ENCODE measurements around the gene HOXD4. TPM values are rescaled to one million over a fixed set of nuclear protein-coding genes. Genes with fewer than 3 reads are reported as not detected.

Gene HOXD4
- polyA plus RNA-seq, 1 of the 3 experiments (the other 2 are of a cell fraction), result 1.0 TPM

GRCh38 chr2:176136374-176137251, 14.7 kb upstream of the HOXD4 start (continued):
- TF ChIP-seq USF1 (IDR thresholded peaks at IDR 0.05; ENCODE audit: borderline replicate concordance, low read depth), result peak; percentile 76; the same call in 1 of the 2 replicates
- TF ChIP-seq EP300 (IDR thresholded peaks at IDR 0.05; ENCODE audit: borderline replicate concordance in 1 of 2, low read depth in 1 of 2, low read length in 1 of 2), result no peak
- no peak for TF ChIP-seq TEAD4 (IDR thresholded peaks at IDR 0.05; ENCODE audit: borderline replicate concordance, insufficient read depth)
- no peak for TF ChIP-seq PBX3 (IDR thresholded peaks at IDR 0.05)

GRCh38 chr2:176137252-176137580, 14.1 kb upstream of the HOXD4 start:
- no peaks in the 10 kb centered on the region for H3K36me3 ChIP-seq (replicated peaks in 1 of 2; ENCODE audit: control insufficient read depth in 1 of 2, insufficient read depth in 2 of 2, low read length in 1 of 2)
- H3K79me2 ChIP-seq (ENCODE audit: insufficient read depth), result peaks cover 45% of the 10 kb centered on the region
- H4K20me1 ChIP-seq (ENCODE audit: insufficient read depth), result no peaks in the 10 kb centered on the region
- H3K9me3 ChIP-seq, result no peaks in the 10 kb centered on the region
- peak overlapping the region; percentile 63 to 92 for H3K27ac ChIP-seq (ENCODE audit: low read depth in 2 of 2, low read length in 1 of 2)
- H2AFZ ChIP-seq (ENCODE audit: low read depth), result peak overlapping the region; percentile 61; the same call in 1 of the 2 replicates
- peaks cover 33 to 59% of the 10 kb centered on the region in 2 experiments for H3K4me1 ChIP-seq (ENCODE audit: control insufficient read depth in 1 of 2, insufficient read depth in 2 of 2, low read depth in 1 of 2, low read length in 1 of 2)
- ChIA-PET CTCF (interaction anchor here (1.2 to 26.1 kb wide), 10 partner anchors 13 to 1011 kb away, joined by 3 to 1047 read pairs (median 52); partner anchors contain the start of genes HOXD3 and HOXD9), POLR2A (interaction anchor here (0.6 to 2.6 kb wide), 8 partner anchors 15 to 500 kb away, joined by 3 to 16 read pairs (median 8); partner anchors contain the start of genes HOXD3 and HOXD9)
- H3K4me3 ChIP-seq (ENCODE audit: low read depth in 2 of 2, low read length in 1 of 2), result peak overlapping the region; percentile 83 to 86
- peak overlapping the region; percentile 96 for H3K4me2 ChIP-seq
- TF ChIP-seq EP300 (IDR thresholded peaks at IDR 0.05; ENCODE audit: borderline replicate concordance in 1 of 2, low read depth in 1 of 2, low read length in 1 of 2) (no peak), CHD2 (IDR thresholded peaks at IDR 0.05; ENCODE audit: low read length, partially characterized antibody) (peak; percentile 26), FOSL2 (IDR thresholded peaks at IDR 0.05; ENCODE audit: borderline replicate concordance, low read depth) (no peak), USF1 (IDR thresholded peaks at IDR 0.05; ENCODE audit: borderline replicate concordance, low read depth) (no peak), RXRA (IDR thresholded peaks at IDR 0.05; ENCODE audit: borderline replicate concordance, low read depth) (no peak), MEF2A (IDR thresholded peaks at IDR 0.05; ENCODE audit: borderline replicate concordance, low read depth) (no peak)
- peaks cover 33% of the 10 kb centered on the region for H3F3A ChIP-seq (replicated peaks; ENCODE audit: insufficient read depth)
- peak overlapping the region; percentile 94 for H3K9ac ChIP-seq
- no peak for DNase-seq
- H3K27me3 ChIP-seq (ENCODE audit: insufficient read depth), result no peaks in the 10 kb centered on the region
- H3K9me2 ChIP-seq, result no peaks in the 10 kb centered on the region
- 14% methylated on average over 1 of the region's 2 CpGs for WGBS (ENCODE audit: low lambda C conversion rate)

- DNase-seq, result no peak
- Histone ChIP-seq H3K27ac (ENCODE audit: low read depth in 2 of 2, low read length in 1 of 2) (peak overlapping the region; percentile 63 to 92; a peak in 3 of 4 replicates), H3K27me3 (ENCODE audit: insufficient read depth) (no peaks in the 10 kb centered on the region), H3K9ac (peak overlapping the region; percentile 94; the same call in 1 of the 2 replicates), H3F3A (replicated peaks; ENCODE audit: insufficient read depth) (peaks cover 33% of the 10 kb centered on the region), H2AFZ (ENCODE audit: low read depth) (peak overlapping the region; percentile 94; the same call in 1 of the 2 replicates), H3K4me1 (ENCODE audit: control insufficient read depth in 1 of 2, insufficient read depth in 2 of 2, low read depth in 1 of 2, low read length in 1 of 2) (peaks cover 31 to 55% of the 10 kb centered on the region in 2 experiments), H3K4me2 (peak overlapping the region; percentile 96), H4K20me1 (ENCODE audit: insufficient read depth) (no peaks in the 10 kb centered on the region), H3K9me3 (no peaks in the 10 kb centered on the region), H3K79me2 (ENCODE audit: insufficient read depth) (peaks cover 45% of the 10 kb centered on the region), H3K36me3 (replicated peaks in 1 of 2; ENCODE audit: control insufficient read depth in 1 of 2, insufficient read depth in 2 of 2, low read length in 1 of 2) (no peaks in the 10 kb centered on the region), H3K9me2 (no peaks in the 10 kb centered on the region), H3K4me3 (ENCODE audit: low read depth in 2 of 2, low read length in 1 of 2) (peak overlapping the region; percentile 83 to 86)
- TF ChIP-seq SIN3A (IDR thresholded peaks at IDR 0.05; ENCODE audit: borderline replicate concordance, low read depth, low read length) (0 out of 2 replicates have a peak, but pooled peaks have one; percentile 43), NFIC (IDR thresholded peaks at IDR 0.05; ENCODE audit: borderline replicate concordance) (no peak), ELF1 (IDR thresholded peaks at IDR 0.05) (no peak), NRF1 (IDR thresholded peaks at IDR 0.05; ENCODE audit: low read depth, low read length) (peak; percentile 43; the same call in 1 of the 2 replicates), RAD21 (IDR thresholded peaks at IDR 0.05; ENCODE audit: low read length) (no peak), ZBTB33 (IDR thresholded peaks at IDR 0.05; ENCODE audit: borderline replicate concordance, low read depth) (no peak), MXI1 (IDR thresholded peaks at IDR 0.05; ENCODE audit: low read depth, low read length) (0 out of 2 replicates have a peak, but pooled peaks have one; percentile 14), PBX3 (IDR thresholded peaks at IDR 0.05) (no peak)
- 42% methylated on average over 8 of the region's 8 CpGs for WGBS (ENCODE audit: low lambda C conversion rate)
- ChIA-PET POLR2A (interaction anchor here (1.4 to 2.6 kb wide), 3 partner anchors 132 to 437 kb away, joined by 4 to 12 read pairs (median 11); partner anchors contain the start of gene MTX2), CTCF (interaction anchor here (0.8 to 26.1 kb wide), 13 partner anchors 14 to 1011 kb away, joined by 3 to 1047 read pairs (median 26); partner anchors contain the start of genes HOXD3 and HOXD9)
These were observed 13.4 kb upstream of the HOXD4 start for GRCh38 chr2:176137906-176138305.

Measured in SK-N-SH (cell line).